VCaP (cell line): ENCODE results near the gene UHRF1.

Source experiments
- H3K27ac ChIP-seq: fragments of 450-650 bp; 2 replicates; pipeline ENCODE4 v1.5.1; 2017
- CTCF ChIP-seq: fragments of 450-650 bp; conservative IDR thresholded peaks from 2 replicates; pipeline ENCODE4 v1.5.1; 2017; ENCODE audit warnings: mild to moderate bottlenecking, moderate library complexity

Gene UHRF1

DNA sequence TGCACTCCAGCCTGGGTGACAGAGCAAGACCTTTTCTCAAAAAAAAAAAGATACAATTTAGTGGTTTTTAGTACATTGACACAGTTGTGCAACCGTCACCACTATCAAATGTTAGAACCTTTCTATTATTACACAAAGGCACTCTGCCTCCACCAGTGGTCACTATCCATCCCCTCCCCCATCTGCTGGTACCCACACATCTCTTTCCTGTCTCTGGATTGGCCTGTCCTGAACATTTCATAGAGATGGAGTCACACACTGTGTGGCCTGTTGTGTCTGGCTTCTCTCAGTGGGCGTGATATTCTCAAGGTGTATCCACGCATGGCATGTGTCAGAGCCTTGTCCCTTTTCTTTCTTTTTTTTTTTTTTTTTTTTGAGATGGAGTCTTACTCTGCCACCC, 70.8 kb downstream of the UHRF1 start:
- TF ChIP-seq CTCF, result no peak
- no peak overlapping the region for H3K27ac ChIP-seq

- TF ChIP-seq CTCF, result no peak
- H3K27ac ChIP-seq, result peak overlapping the region; percentile 34; the same call in 1 of the 2 replicates
These were observed 71.8 kb downstream of the UHRF1 start for GRCh38 chr19:4980838-4981680.

- TF ChIP-seq CTCF, result no peak
- peak overlapping the region; percentile 34; the same call in 1 of the 2 replicates for H3K27ac ChIP-seq
These were observed 72.3 kb downstream of the UHRF1 start for GRCh38 chr19:4981681-4981958.

- TF ChIP-seq CTCF, result no peak
- H3K27ac ChIP-seq, result peak overlapping the region; percentile 91
These were observed 74.2 kb downstream of the UHRF1 start for GRCh38 chr19:4983346-4984105.

- no peak for TF ChIP-seq CTCF
- peak overlapping the region; percentile 91 for H3K27ac ChIP-seq
These were observed 74.7 kb downstream of the UHRF1 start for GRCh38 chr19:4984106-4984380.

DNA sequence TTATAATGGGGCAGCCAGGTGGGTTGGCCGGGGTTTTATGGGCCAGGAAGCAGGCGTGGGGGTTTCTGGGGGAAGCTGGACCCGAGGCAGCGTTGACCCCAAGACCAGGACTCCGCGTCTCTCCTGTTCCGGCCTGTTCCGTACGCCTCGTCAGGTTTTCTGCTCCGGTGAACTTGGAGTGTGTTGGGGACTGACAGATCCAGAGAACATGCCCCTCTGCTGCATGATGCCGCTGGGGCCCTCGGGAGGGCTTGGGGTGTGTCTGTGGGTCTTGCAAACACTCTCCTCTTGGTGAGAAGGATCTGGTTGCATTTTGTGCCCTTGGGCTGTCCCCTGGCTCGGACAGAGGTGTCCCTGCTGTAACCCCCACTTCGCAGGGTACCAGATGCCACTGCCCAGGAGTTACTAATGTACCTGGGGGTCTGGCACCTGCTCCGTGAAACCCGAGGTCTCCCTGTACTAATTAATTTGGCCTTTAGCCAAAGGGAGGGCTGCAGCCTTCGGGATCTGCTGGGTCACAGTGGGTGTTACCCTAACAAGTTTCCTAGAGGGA, 75.2 kb downstream of the UHRF1 start:
- TF ChIP-seq CTCF, result no peak

GRCh38 chr19:4985551-4985991, 76.3 kb downstream of the UHRF1 start:
- H3K27ac ChIP-seq, result peak overlapping the region; percentile 91; the same call in 1 of the 2 replicates
- no peak for TF ChIP-seq CTCF

More for the DNA sequence above, 75.2 kb downstream of the UHRF1 start:
- H3K27ac ChIP-seq, result peak overlapping the region; percentile 91
